Endometrium (tissue), 2 donors: ENCODE measurements around the gene PDS5B.
"Not testable (repeated sequence)": the region's sequence is repeated elsewhere in the genome, so short reads cannot be mapped to it uniquely, and the experiment has no call there.

ENCODE experiments used
- FAIRE-seq: peaks from 2 replicates; lab custom pipeline; 2012; peaks lifted over from hg19 to GRCh38; lab: Jason Lieb, UNC
- donor health status: control.
- donor health status: control.

PDS5B gene, protein sequence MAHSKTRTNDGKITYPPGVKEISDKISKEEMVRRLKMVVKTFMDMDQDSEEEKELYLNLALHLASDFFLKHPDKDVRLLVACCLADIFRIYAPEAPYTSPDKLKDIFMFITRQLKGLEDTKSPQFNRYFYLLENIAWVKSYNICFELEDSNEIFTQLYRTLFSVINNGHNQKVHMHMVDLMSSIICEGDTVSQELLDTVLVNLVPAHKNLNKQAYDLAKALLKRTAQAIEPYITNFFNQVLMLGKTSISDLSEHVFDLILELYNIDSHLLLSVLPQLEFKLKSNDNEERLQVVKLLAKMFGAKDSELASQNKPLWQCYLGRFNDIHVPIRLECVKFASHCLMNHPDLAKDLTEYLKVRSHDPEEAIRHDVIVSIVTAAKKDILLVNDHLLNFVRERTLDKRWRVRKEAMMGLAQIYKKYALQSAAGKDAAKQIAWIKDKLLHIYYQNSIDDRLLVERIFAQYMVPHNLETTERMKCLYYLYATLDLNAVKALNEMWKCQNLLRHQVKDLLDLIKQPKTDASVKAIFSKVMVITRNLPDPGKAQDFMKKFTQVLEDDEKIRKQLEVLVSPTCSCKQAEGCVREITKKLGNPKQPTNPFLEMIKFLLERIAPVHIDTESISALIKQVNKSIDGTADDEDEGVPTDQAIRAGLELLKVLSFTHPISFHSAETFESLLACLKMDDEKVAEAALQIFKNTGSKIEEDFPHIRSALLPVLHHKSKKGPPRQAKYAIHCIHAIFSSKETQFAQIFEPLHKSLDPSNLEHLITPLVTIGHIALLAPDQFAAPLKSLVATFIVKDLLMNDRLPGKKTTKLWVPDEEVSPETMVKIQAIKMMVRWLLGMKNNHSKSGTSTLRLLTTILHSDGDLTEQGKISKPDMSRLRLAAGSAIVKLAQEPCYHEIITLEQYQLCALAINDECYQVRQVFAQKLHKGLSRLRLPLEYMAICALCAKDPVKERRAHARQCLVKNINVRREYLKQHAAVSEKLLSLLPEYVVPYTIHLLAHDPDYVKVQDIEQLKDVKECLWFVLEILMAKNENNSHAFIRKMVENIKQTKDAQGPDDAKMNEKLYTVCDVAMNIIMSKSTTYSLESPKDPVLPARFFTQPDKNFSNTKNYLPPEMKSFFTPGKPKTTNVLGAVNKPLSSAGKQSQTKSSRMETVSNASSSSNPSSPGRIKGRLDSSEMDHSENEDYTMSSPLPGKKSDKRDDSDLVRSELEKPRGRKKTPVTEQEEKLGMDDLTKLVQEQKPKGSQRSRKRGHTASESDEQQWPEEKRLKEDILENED (N-terminal part only)

DNA sequence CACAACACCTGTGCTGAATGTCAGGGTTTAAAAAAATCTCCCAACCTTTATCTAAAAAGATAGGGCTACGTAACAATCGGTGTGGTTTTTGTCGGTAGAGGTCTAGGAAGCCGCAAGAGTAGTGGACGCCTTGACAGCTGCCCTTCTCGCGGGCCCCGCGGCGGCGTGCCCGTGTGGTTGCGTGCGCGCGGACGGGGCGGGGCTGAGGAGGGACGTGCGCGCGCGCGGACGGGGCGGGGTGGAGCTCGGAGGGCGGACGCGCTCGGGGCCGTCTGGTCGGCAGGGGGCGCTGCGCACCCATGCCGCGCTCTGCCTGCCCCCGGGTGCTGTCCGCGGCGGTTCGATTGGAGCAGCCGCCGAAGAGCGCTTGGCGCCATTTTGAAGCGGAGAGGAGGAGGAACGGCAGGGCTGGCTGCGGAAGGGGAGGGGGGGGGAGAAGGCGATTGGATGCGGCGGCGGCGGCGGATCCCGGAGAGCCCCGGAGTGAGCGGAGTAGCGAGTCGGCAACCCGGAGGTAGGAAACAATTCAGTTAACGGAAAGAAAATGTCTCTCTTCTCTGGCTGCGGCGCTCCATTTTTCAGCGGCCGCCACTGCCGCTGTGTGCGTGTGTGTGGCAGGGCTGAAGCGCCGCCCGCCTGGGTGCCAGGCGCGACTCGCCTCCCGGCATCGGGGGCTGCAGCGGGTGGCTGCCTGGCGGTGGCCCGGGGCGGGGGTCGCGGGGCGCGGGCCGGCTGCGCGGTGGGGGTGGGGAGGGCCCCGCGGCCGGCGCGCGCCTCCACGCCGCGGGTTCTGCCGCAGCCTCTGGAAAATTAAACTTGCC, at the start of gene PDS5B:
PDS5B (plus strand) TSS at position 373 of the 821 bp plus-strand sequence. CDS start 62,321 bp downstream, outside the sequence.
- no peak for FAIRE-seq

DNA sequence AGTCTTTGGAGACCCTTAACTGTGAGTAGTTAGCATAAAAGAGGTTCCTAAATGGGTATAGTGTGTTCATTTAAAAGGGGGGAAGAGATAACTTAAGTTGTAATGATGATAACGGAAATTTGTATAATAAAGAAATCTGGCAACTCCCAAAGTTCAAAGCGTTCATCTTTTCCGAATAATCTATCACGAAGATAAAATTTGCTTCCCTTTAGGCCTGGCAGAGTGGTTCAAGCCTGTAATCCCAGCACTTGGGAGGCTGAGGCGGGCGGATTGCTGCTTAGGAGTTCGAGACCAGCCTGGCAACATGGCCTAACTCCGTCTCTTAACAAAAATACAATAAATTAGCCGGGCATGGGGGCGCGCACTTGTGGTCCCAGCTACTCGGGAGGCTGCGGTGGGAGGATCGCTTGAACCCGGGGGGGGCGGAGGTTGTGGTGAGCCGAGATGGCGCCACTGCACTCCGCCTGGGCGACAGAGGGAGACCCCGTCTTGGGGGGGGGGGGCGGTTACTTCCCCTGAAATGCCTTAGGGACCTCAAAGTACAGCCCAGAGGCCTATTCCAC, 48.6 kb upstream of the PDS5B start:
- no peak for FAIRE-seq

GRCh38 chr13:32538143-32538620, 48.1 kb upstream of the PDS5B start:
- no peak for FAIRE-seq

DNA sequence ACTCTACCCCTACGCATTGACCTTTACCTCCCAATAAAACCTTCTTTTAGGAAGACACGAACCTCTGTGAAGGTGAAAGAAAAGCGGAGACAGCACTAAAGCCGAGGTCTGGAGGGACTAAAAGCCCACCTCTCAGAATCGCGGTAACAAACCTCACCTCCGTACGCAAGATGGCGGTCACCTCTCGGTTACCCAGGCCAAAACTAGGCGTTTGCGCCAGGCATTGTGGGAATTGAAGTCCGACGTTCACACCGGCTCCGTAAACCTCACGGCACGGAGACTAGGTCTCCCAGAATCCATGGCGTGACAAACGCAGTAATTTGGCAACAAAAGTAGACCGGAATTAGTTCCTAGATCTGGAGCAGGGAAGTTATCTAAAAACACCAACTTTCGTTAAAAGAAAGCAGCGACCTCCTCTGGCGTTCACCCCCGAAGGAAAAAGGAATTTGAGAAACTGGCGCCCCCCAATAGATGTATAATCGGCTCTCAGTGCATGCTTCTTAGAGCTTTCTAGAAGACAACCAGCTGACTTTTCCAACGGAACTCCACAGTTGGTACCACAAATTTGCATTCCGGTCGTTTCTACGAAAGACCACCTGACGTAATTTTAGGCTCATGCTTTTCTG, 47.5 kb upstream of the PDS5B start, which contains the start of gene N4BP2L2:
N4BP2L2 (minus strand) TSS at position 175 of the 626 bp plus-strand sequence. CDS start 1,768 bp downstream, outside the sequence.
- FAIRE-seq = peak; percentile 99

DNA sequence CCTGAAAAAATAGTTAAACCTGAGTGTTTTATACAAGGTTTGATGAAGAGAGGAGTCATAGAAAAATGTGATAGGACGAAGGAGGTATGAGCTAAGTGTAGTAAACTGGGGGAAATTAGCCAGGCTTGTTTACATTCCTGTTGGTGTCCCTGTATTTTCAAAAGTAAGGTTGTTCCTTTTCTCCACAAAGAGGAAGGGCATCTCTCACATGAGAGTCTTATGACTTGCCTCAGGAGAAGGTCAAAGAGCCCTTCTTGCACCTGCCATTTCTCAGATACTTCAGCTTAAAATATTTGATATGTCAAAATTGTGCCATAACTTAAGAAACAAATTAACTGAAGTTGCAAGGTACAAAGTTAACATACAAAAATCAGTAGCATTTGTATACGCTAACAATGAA, 44.0 kb upstream of the PDS5B start:
- no peak for FAIRE-seq

- FAIRE-seq = no peak
Measured at GRCh38 chr13:32545083-32545482, 41.2 kb upstream of the PDS5B start.

DNA sequence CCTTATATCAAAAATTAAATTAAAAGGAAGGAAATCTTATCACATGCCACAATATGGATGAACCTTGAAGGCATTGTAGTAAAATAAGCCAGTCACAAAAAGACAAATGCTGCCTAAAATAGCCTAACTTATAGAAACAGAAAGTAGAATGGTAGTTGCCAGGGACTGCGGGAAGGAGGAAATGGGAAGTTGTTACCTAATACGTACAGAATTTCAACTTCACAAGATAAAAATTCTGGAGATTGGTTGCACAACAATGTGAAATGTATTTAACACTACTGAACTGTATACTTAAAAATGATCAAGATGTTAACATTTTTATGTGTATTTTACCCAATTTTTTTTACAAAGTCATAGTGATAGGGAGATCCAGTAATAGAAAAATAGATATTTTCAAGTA, 37.4 kb upstream of the PDS5B start:
- FAIRE-seq = no peak

DNA sequence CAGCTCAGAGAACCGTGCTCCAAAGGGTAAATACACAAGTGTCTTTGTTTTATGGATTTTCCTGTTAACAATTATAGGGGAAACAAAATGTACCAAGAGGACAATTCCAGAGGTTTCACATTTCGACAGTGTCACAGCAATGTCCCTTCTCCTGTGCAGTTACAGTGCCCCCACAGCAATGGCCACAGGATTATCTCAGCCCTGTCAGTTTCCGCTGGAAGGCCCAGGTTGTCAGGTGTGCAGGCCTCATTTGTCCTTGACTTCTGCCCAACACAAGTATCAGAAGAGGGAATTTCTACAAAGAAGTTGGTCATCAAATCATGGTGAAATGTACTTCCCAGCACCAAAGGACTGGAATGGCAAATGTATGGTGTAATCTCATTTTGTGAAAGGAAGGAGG, 36.5 kb upstream of the PDS5B start:
- FAIRE-seq = no peak

DNA sequence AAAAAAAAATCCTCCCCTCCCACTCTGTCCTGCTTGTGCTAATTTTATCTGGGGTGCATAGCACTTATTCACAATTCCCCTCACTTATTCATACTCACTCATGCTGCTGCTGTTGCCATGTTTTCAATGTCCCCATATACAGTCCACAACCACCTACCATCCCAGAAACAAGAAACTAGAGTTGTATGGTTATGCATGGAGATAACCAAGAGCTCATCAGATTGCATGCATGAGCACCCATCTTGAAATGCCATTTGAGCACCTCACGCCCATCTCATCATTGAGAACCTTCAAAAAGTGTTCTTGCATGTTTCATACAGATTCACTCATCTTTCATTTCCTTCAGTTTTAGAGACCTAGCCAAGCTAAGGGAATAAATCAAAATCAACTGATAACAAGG, 32.5 kb upstream of the PDS5B start:
- FAIRE-seq = no peak

- FAIRE-seq = no peak
Measured at GRCh38 chr13:32555613-32556012, 30.6 kb upstream of the PDS5B start.

DNA sequence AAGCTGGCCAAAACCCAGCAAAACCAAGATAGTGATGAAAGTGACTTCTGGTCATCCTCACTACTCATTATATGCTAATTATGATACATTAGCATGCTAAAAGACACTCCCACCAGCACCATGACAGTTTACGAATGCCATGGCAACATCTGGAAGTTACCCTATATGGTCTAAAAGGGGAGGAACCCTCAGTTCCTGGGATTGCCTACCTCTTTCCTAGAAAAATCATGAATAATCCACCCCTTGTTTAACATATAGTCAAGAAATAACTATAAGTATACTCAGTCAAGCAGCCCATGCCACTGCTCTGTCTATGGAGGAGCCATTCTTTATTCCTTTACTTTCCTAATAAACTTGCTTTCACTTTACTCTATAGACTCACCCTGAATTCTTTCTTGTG, 25.4 kb upstream of the PDS5B start:
- FAIRE-seq = not testable (repeated sequence)

DNA sequence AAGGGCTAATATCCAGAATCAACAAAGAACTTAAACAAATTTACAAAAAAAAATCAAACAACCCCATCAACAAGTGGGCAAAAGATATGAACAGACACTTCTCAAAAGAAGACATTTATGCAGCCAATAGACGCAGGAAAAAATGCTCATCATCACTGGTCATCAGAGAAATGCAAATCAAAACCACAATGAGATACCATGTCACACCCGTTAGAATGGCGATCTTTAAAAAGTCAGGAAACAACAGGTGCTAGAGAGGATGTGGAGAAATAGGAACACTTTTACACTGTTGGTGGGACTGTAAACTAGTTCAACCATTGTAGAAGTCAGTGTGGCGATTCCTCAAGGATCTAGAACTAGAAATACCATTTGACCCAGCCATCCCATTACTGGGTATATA, 10.6 kb upstream of the PDS5B start:
- not testable (repeated sequence) for FAIRE-seq

DNA sequence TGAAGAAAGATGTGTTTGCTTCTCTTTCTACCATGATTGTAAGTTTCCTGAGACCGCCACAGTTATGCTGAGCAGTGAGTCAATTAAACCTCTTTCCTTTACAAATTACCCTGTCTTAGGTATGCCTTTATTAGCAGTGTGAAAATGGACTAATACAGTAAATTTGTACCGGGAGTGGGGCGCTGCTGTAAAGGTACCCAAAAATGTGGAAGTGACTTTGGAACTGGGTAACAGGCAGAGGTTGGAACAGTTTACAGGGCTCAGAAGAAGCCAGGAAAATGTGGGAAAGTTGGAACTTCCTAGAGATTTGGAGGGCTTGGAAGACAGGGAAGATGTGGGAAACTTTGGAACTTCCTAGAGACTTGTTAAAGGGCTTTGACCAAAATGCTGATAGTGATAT, 9.2 kb upstream of the PDS5B start:
- FAIRE-seq = no peak

DNA sequence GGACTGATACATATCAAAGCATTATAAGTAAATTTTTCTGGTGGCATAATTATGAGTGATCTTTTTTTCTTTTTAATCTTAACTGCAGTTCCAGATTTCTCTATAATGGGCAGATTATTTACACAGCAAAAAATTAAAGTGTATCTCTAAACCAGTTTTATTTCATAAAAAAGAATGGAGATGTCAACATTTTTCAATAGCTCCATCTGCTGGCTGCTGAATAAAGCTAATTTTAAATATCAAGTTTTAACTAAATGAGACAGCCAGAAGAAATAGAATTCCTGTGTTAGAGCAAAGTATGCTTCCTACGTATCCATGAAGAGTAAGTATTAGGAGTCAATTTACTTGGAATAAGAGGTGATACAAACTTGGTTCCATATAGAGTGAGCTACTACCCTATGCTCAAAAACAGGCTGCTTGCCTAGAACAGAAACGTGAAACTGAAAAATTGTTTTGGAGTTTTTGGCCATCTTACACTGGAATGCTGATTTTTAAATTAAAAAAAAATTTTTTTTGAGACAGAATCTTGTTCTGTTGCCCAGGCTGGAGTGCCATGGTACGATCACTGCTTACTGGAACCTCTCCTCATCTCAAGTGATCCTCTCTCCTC, 5.0 kb upstream of the PDS5B start:
- FAIRE-seq = peak; percentile 95

- no peak for FAIRE-seq
Measured at GRCh38 chr13:32582281-32582680, 4.0 kb upstream of the PDS5B start.

DNA sequence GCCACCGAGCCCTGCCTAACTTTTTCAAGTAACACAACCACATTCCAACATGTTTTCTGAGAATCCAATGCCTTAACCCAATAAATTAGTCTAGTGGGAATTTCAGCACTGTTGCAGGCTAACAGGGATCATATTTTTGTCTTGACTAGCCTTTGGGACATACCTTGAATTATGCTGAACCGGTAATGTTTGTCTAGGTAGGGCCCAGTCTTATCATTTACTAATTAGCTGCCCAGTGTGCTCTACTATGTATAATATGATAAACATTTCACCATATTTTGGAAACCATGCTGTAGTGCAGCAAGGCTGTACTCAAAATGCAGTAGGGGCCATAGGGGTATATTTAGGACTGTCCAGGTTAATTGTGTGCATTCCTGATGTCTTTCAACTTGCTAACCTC, 3.3 kb upstream of the PDS5B start:
- FAIRE-seq = no peak

- FAIRE-seq = peak; percentile 54
Measured at GRCh38 chr13:32585550-32586079, 637 bp upstream of the PDS5B start.

DNA sequence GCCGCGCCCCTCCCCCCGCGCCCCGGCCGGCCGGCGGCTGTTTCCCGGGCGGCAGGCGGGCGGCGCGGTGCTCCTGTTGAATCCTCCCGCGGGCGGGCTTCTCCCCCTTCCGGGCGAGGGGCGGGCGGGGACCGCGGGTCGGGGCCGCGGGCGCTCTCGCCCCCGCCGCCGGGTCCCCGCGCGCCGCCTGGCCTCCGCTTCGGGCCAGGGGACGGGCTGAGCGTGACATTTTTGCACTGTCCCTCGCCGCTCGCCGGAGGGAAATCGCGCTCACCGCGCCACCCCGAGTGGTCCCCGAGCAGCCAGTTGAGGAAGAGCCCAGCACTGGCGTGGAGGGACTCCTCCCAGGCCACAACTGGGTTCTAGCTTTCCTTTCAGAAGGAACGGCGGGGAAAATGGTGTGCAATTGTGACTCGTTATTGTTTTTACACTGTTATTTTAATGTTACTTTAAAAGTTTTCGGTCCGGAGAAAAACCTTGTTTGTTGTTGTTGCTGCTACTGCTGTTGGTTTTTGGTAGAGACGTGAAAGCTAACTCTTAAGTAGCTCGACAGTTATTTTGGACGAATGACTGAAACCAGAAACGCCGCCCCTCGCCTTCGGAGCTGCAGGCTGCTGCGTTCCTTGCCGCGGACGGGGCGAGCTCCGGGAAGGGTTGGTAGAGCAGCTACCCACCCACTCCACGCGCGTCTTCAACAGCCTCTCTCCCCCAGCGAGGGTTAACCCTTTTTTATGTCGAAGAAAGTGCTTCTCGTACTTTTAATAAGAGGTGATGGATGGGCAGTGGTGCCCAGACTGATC, 959 bp downstream of the PDS5B start:
- FAIRE-seq = no peak

DNA sequence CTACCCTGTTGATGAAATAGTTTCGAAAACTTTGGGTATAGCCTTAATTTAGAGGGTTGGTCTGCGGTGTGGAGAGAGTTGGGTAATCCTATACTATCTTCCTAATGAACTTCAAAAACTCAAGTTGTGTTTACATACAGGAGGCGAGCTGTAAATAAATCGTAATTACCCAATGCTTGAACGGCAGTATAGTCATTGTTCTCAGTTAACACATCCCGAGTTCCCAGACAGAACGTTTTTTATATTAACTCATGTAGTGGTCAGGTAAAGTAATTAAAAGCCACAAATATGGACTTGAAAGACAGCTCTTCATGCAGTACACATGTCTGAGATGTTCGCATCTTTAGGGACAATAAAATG, 1.5 kb downstream of the PDS5B start:
- FAIRE-seq = peak; percentile 35
